Mucosa of rectum (tissue), 2 donors: ENCODE measurements around the gene PTPRD.

Source experiments
- H3K27ac ChIP-seq, 2 donors: one replicate each; pipeline ENCODE4 v1.7.0; 2013; ENCODE audit warnings: inconsistent platforms in 2 of 2, low read depth in 2 of 2, low read length in 2 of 2
- H3K27me3 ChIP-seq, 2 donors: one replicate each; pipeline ENCODE4 v1.7.0; 2013; ENCODE audit warnings: low read length in 2 of 2; ENCODE audit not compliant: control insufficient read depth in 2 of 2, insufficient read depth in 2 of 2
- H3K36me3 ChIP-seq, 2 donors: one replicate each; pipeline ENCODE4 v1.7.0; 2013; ENCODE audit warnings: low read length in 2 of 2; ENCODE audit not compliant: control insufficient read depth in 2 of 2, insufficient read depth in 2 of 2
- H3K4me1 ChIP-seq, 2 donors: one replicate each; pipeline ENCODE4 v1.7.0; 2013; ENCODE audit warnings: low read length in 2 of 2, mild to moderate bottlenecking in 1 of 2; ENCODE audit not compliant: control insufficient read depth in 2 of 2, insufficient read depth in 2 of 2
- H3K4me3 ChIP-seq, 2 donors: one replicate each; pipeline ENCODE4 v1.7.0; 2013; ENCODE audit warnings: low read length in 2 of 2
- H3K9ac ChIP-seq, 2 donors: one replicate each; pipeline ENCODE4 v1.7.0; 2013; ENCODE audit warnings: low read length in 2 of 2, low read depth in 1 of 2, mild to moderate bottlenecking in 1 of 2
- H3K9me3 ChIP-seq, 2 donors: one replicate each; pipeline ENCODE4 v1.7.0; 2013; ENCODE audit warnings: low read length in 2 of 2; ENCODE audit not compliant: control insufficient read depth in 2 of 2
- donor health status: healthy.
- donor health status: Normal muscosa, but diverticular disease.

The PTPRD gene

GRCh38 chr9:9202276-9202675, 1410.5 kb downstream of the PTPRD start:
- Histone ChIP-seq H3K9me3 (no peaks in the 10 kb centered on the region), H3K9ac (no peak overlapping the region), H3K4me1 (no peaks in the 10 kb centered on the region), H3K4me3 (no peak overlapping the region), H3K27ac (no peak overlapping the region), H3K27me3 (no peaks in the 10 kb centered on the region), H3K36me3 (no peaks in the 10 kb centered on the region)

GRCh38 chr9:9186086-9186485, 1426.7 kb downstream of the PTPRD start:
- Histone ChIP-seq H3K36me3 (no peaks in the 10 kb centered on the region), H3K9me3 (no peaks in the 10 kb centered on the region), H3K27ac (no peak overlapping the region), H3K4me1 (no peaks in the 10 kb centered on the region), H3K27me3 (no peaks in the 10 kb centered on the region), H3K4me3 (no peak overlapping the region), H3K9ac (no peak overlapping the region)

GRCh38 chr9:9182431-9182830, 1430.4 kb downstream of the PTPRD start:
- H3K27me3 ChIP-seq: no peaks in the 10 kb centered on the region
- no peaks in the 10 kb centered on the region for H3K9me3 ChIP-seq
- no peaks in the 10 kb centered on the region for H3K36me3 ChIP-seq
- no peak overlapping the region for H3K27ac ChIP-seq
- no peak overlapping the region for H3K4me3 ChIP-seq
- no peaks in the 10 kb centered on the region for H3K4me1 ChIP-seq
- no peak overlapping the region for H3K9ac ChIP-seq

- Histone ChIP-seq H3K9ac (no peak overlapping the region), H3K36me3 (no peaks in the 10 kb centered on the region), H3K4me3 (no peak overlapping the region), H3K4me1 (no peaks in the 10 kb centered on the region), H3K9me3 (no peaks in the 10 kb centered on the region), H3K27me3 (no peaks in the 10 kb centered on the region), H3K27ac (no peak overlapping the region)
Observed at GRCh38 chr9:9177081-9177480, 1435.7 kb downstream of the PTPRD start.

- Histone ChIP-seq H3K9me3 (no peaks in the 10 kb centered on the region), H3K4me3 (no peak overlapping the region), H3K27me3 (no peaks in the 10 kb centered on the region), H3K36me3 (no peaks in the 10 kb centered on the region), H3K4me1 (no peaks in the 10 kb centered on the region), H3K9ac (no peak overlapping the region), H3K27ac (no peak overlapping the region)
Observed at GRCh38 chr9:9174358-9174757, 1438.4 kb downstream of the PTPRD start.

GRCh38 chr9:9173264-9173663, 1439.5 kb downstream of the PTPRD start:
- H3K27ac ChIP-seq: no peak overlapping the region
- H3K9ac ChIP-seq: no peak overlapping the region
- H3K4me3 ChIP-seq: no peak overlapping the region
- no peaks in the 10 kb centered on the region for H3K27me3 ChIP-seq
- no peaks in the 10 kb centered on the region for H3K36me3 ChIP-seq
- no peaks in the 10 kb centered on the region for H3K9me3 ChIP-seq
- no peaks in the 10 kb centered on the region for H3K4me1 ChIP-seq

GRCh38 chr9:9170439-9171134, 1442.2 kb downstream of the PTPRD start:
- Histone ChIP-seq H3K36me3 (no peaks in the 10 kb centered on the region), H3K27me3 (no peaks in the 10 kb centered on the region), H3K4me3 (no peak overlapping the region), H3K27ac (no peak overlapping the region), H3K9ac (no peak overlapping the region), H3K9me3 (no peaks in the 10 kb centered on the region), H3K4me1 (no peaks in the 10 kb centered on the region)

- H3K9ac ChIP-seq: no peak overlapping the region
- H3K27me3 ChIP-seq: no peaks in the 10 kb centered on the region
- no peak overlapping the region for H3K4me3 ChIP-seq
- no peaks in the 10 kb centered on the region for H3K9me3 ChIP-seq
- H3K4me1 ChIP-seq: no peaks in the 10 kb centered on the region
- no peak overlapping the region for H3K27ac ChIP-seq
- H3K36me3 ChIP-seq: no peaks in the 10 kb centered on the region
Observed at GRCh38 chr9:9142001-9142400, 1470.8 kb downstream of the PTPRD start.

- H3K4me3 ChIP-seq: no peak overlapping the region
- no peak overlapping the region for H3K27ac ChIP-seq
Observed at GRCh38 chr9:9133526-9133925, 1479.3 kb downstream of the PTPRD start.

GRCh38 chr9:9124616-9125015, 1488.2 kb downstream of the PTPRD start:
- Histone ChIP-seq H3K4me3 (no peak overlapping the region), H3K9ac (no peak overlapping the region), H3K36me3 (no peaks in the 10 kb centered on the region), H3K27ac (no peak overlapping the region), H3K4me1 (no peaks in the 10 kb centered on the region), H3K27me3 (no peaks in the 10 kb centered on the region), H3K9me3 (no peaks in the 10 kb centered on the region)

More at GRCh38 chr9:9133526-9133925, 1479.3 kb downstream of the PTPRD start:
- Histone ChIP-seq H3K27me3 (no peaks in the 10 kb centered on the region), H3K9ac (no peak overlapping the region), H3K9me3 (no peaks in the 10 kb centered on the region), H3K36me3 (no peaks in the 10 kb centered on the region), H3K4me1 (no peaks in the 10 kb centered on the region)
